Measurements from ENCODE around the gene PTGIR. TPM values are rescaled to one million over a fixed set of nuclear protein-coding genes. Genes with fewer than 3 reads are reported as not detected.

Gene PTGIR
- total and polyA plus RNA-seq, 2 of the 4 experiments (the other 2 are of a cell fraction): 0.54 to 5.3 TPM

- no peak overlapping the region for H3K56ac ChIP-seq (ENCODE audit: extremely low read depth, insufficient read depth, low read length)
- 83% methylated on average over 1 of the region's 22 CpGs; no CpG with 5 or more reads in 1 of the 2 experiments for WGBS, 2 experiments (ENCODE audit: extremely low coverage in 2 of 2, insufficient read length in 1 of 2)
- no peak overlapping the region for H2BK20ac ChIP-seq (ENCODE audit: low read depth, low read length)
- no peak overlapping the region for H4K91ac ChIP-seq (ENCODE audit: insufficient read depth, low read depth, low read length)
- intact Hi-C loops (cut with micrococcal nuclease) (loop anchor here (10.0 kb wide), 1 partner anchor 131 kb away; the partner anchor contains the start of genes FKRP and STRN4), dilution Hi-C loops (cut with HindIII; ENCODE audit: low sequenced_read_pairs, unreplicated experiment) (no loop called here), in situ Hi-C loops (cut with MboI; ENCODE audit: low sequenced_read_pairs) (loop anchor here (5.0 kb wide), 1 partner anchor 49 kb away; the partner anchor contains the start of gene DACT3)
- H3K36me3 ChIP-seq (ENCODE audit: control insufficient read depth, insufficient read depth, low read length): peaks cover 24% of the 10 kb centered on the region
- no peak overlapping the region for H2AK5ac ChIP-seq (ENCODE audit: low read depth, low read length)
- H3K27ac ChIP-seq (ENCODE audit: insufficient read depth, low read length): no peak overlapping the region
- H2BK15ac ChIP-seq (ENCODE audit: low read depth, low read length): no peak overlapping the region
- no peak overlapping the region for H2AK9ac ChIP-seq (replicated peaks; ENCODE audit: low read depth, low read length, poor library complexity)
- no peak overlapping the region for H3K9ac ChIP-seq (ENCODE audit: low read depth, low read length)
- no peak for DNase-seq
- BruUV-seq (replicated peaks): no TSS peak
- no peak overlapping the region for H2AFZ ChIP-seq (replicated peaks; ENCODE audit: low read length, poor library complexity)
- no peak overlapping the region for H4K5ac ChIP-seq (ENCODE audit: low read depth, low read length)
- no peak overlapping the region for H3K4me3 ChIP-seq (ENCODE audit: insufficient read depth, low read depth, low read length)
- POLR2A ChIA-PET (ENCODE audit: unreplicated experiment): no interaction called here
- no peak overlapping the region for H3K4me2 ChIP-seq (ENCODE audit: low read depth, low read length)
- no peaks in the 10 kb centered on the region for H3K27me3 ChIP-seq (ENCODE audit: control insufficient read depth, insufficient read depth, low read length)
- H3K79me1 ChIP-seq (ENCODE audit: low read depth in 1 of 2, low read length in 2 of 2): peaks cover 0 to 10% of the 10 kb centered on the region in 2 experiments; a peak in 1 of 4 replicates
- no peak for ATAC-seq (ENCODE audit: low read depth)
- no peak for TF ChIP-seq MAZ (IDR thresholded peaks at IDR 0.05; ENCODE audit: borderline replicate concordance, low read depth, low read length)
- CTCF ChIA-PET: interaction anchor here (1.3 to 1.4 kb wide), 2 partner anchors 16 to 48 kb away, joined by 3 to 23 read pairs; partner anchors contain the start of gene DACT3
- H4K20me1 ChIP-seq (ENCODE audit: insufficient read depth, low read length): peaks cover 20% of the 10 kb centered on the region
- H2BK5ac ChIP-seq (ENCODE audit: low read depth, low read length, poor library complexity, severe bottlenecking): no peak overlapping the region
- H3K18ac ChIP-seq (ENCODE audit: low read depth, low read length): no peak overlapping the region
- H3K9me3 ChIP-seq (ENCODE audit: control insufficient read depth, insufficient read depth, low read length): no peaks in the 10 kb centered on the region
- no peak overlapping the region for H4K8ac ChIP-seq (ENCODE audit: low read depth in 2 of 2, low read length in 2 of 2)
- H3K23ac ChIP-seq (ENCODE audit: low read depth, low read length): no peak overlapping the region
- no peak overlapping the region for H3K14ac ChIP-seq (replicated peaks; ENCODE audit: low read depth, low read length)
- no peak overlapping the region for H2BK120ac ChIP-seq (ENCODE audit: low read depth, low read length)
- H3K4ac ChIP-seq (ENCODE audit: low read depth, low read length): no peak overlapping the region
- H3K9me1 ChIP-seq (ENCODE audit: insufficient read depth, low read length): peaks cover 4% of the 10 kb centered on the region; the same call in 1 of the 2 replicates
- H3K4me1 ChIP-seq (ENCODE audit: control insufficient read depth, insufficient read depth, low read length): peaks cover 7% of the 10 kb centered on the region
Observed at GRCh38 chr19:46613525-46613924, 11.4 kb downstream of the PTGIR start.
